ENCODE measurements around the gene HSDL2.

The HSDL2 gene

DNA sequence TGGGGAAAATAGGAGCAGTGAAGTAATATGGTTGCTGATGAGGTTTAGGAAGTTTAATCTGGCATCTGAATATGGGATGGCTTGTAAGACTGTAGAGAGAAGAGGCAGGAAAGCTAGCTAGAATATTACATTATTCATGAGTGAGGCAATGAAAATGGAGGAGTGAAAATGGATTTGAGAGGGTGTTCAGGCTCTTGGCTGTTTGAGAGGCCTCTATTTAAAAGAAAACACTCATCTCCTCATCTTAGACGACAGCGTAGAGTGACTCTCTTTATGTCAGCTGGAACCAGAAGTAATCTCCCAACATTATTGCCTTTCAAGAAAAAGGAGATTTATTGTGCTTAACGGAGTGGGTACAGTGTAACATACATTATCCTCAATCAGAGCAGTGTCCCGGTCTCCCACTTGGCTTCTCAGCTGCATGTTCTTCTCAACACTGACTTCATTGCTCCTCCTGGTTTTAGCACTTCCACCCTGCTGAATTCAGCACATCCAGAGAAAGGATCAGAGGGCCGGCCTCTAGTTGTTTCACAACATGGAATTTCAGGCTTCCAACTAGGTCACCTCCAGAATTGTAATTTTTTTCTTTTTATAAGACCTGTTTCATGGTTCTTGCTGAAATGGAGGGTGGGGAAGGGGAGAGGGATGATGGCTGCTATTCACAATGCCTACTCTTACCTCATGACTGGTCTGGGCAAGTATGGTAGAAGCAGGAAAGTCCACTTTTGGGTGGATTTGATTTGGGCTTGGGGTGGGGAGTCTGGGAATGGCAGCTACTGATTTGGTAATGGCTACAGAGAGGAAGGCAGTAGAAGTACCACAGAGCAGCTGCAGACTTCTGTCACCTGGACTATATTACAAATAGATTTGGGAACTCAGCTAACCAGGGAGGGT lies 53.8 kb downstream of the HSDL2 start:
- no peaks in the 10 kb centered on the region for H3K79me1 ChIP-seq (replicated peaks; ENCODE audit: low read length, poor library complexity, severe bottlenecking)
- no peak overlapping the region for H4K8ac ChIP-seq (ENCODE audit: low read length)
- H3K36me3 ChIP-seq (ENCODE audit: control insufficient read depth in 1 of 2, insufficient read depth in 2 of 2, low read depth in 1 of 2, low read length in 2 of 2): peaks cover 15 to 67% of the 10 kb centered on the region in 2 experiments
- DNase-seq: no peak
- H3K9me3 ChIP-seq (ENCODE audit: control insufficient read depth, low read length): no peaks in the 10 kb centered on the region
- H3K23ac ChIP-seq (ENCODE audit: low read length in 2 of 2): no peak overlapping the region
- no peak overlapping the region for H3K4me3 ChIP-seq (ENCODE audit: insufficient read depth in 1 of 2, low read depth in 1 of 2, low read length in 2 of 2)
- no peak overlapping the region for H4K91ac ChIP-seq (ENCODE audit: low read length)
- H2BK15ac ChIP-seq (ENCODE audit: low read depth, poor library complexity, severe bottlenecking): no peak overlapping the region
- no peak overlapping the region for H3K4ac ChIP-seq (ENCODE audit: low read depth in 1 of 2, low read length in 2 of 2)
- no peaks in the 10 kb centered on the region for H3K27me3 ChIP-seq (ENCODE audit: control insufficient read depth in 1 of 2, insufficient read depth in 1 of 2, low read length in 2 of 2)
- H2BK120ac ChIP-seq (ENCODE audit: low read depth, low read length): no peak overlapping the region
- H3K14ac ChIP-seq (ENCODE audit: low read length in 2 of 2): no peak overlapping the region
- no peak overlapping the region for H3K9ac ChIP-seq (ENCODE audit: low read length)
- H3K18ac ChIP-seq (ENCODE audit: low read depth in 1 of 2, low read length in 2 of 2): no peak overlapping the region
- no peak overlapping the region for H3K4me2 ChIP-seq (ENCODE audit: low read length, poor library complexity, severe bottlenecking)
- no peak overlapping the region for H3K27ac ChIP-seq (ENCODE audit: low read length, poor library complexity, severe bottlenecking)
- H2AK5ac ChIP-seq (ENCODE audit: low read length, severe bottlenecking): no peak overlapping the region
- 92% methylated on average over 5 of the region's 5 CpGs for WGBS
- no peak overlapping the region for H2BK5ac ChIP-seq (ENCODE audit: low read depth, low read length, poor library complexity, severe bottlenecking)
- H2BK12ac ChIP-seq (ENCODE audit: low read length in 2 of 2): no peak overlapping the region
- H3K4me1 ChIP-seq (ENCODE audit: control insufficient read depth, insufficient read depth, low read depth, low read length): no peaks in the 10 kb centered on the region
- no peak overlapping the region for H2AFZ ChIP-seq (ENCODE audit: low read depth, low read length)

DNA sequence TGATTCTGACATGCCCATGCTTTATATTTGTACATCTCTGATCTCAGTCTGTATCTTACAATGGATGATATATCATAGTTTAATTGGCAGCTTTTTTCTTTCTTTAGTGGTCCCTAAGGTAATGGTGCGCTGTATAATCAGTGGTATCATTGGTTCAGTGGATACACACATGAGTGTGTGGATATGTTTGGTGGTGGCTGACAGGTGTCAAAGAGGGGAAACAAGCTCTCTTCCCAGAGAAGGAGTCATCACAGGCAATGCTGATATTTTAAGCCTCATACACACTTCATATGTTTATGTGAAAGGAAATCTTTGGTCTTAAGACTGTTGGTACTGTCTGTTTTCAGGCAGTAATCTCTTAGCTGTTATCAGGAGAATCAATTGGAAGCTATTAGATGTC lies 54.6 kb downstream of the HSDL2 start:
- Histone ChIP-seq H3K23ac (ENCODE audit: low read length in 2 of 2) (no peak overlapping the region), H3K4ac (ENCODE audit: low read depth in 1 of 2, low read length in 2 of 2) (no peak overlapping the region), H3K4me1 (ENCODE audit: control insufficient read depth, insufficient read depth, low read depth, low read length) (no peaks in the 10 kb centered on the region), H4K91ac (ENCODE audit: low read length) (no peak overlapping the region), H2BK12ac (ENCODE audit: low read length in 2 of 2) (no peak overlapping the region), H2BK120ac (ENCODE audit: low read depth, low read length) (no peak overlapping the region), H3K27me3 (ENCODE audit: control insufficient read depth in 1 of 2, insufficient read depth in 1 of 2, low read length in 2 of 2) (no peaks in the 10 kb centered on the region), H3K36me3 (ENCODE audit: control insufficient read depth in 1 of 2, insufficient read depth in 2 of 2, low read depth in 1 of 2, low read length in 2 of 2) (peaks cover 15 to 67% of the 10 kb centered on the region in 2 experiments), H3K4me3 (ENCODE audit: insufficient read depth in 1 of 2, low read depth in 1 of 2, low read length in 2 of 2) (no peak overlapping the region), H3K4me2 (ENCODE audit: low read length, poor library complexity, severe bottlenecking) (no peak overlapping the region), H3K18ac (ENCODE audit: low read depth in 1 of 2, low read length in 2 of 2) (no peak overlapping the region), H2AK5ac (ENCODE audit: low read length, severe bottlenecking) (no peak overlapping the region), H3K9ac (ENCODE audit: low read length) (no peak overlapping the region), H3K14ac (ENCODE audit: low read length in 2 of 2) (no peak overlapping the region), H2BK5ac (ENCODE audit: low read depth, low read length, poor library complexity, severe bottlenecking) (no peak overlapping the region), H4K8ac (ENCODE audit: low read length) (no peak overlapping the region), H3K27ac (ENCODE audit: low read length, poor library complexity, severe bottlenecking) (no peak overlapping the region), H2AFZ (ENCODE audit: low read depth, low read length) (no peak overlapping the region), H3K79me1 (replicated peaks; ENCODE audit: low read length, poor library complexity, severe bottlenecking) (no peaks in the 10 kb centered on the region), H2BK15ac (ENCODE audit: low read depth, poor library complexity, severe bottlenecking) (no peak overlapping the region), H3K9me3 (ENCODE audit: control insufficient read depth, low read length) (no peaks in the 10 kb centered on the region)
- DNase-seq: no peak
- 100% methylated on average over 1 of the region's 1 CpG for WGBS

DNA sequence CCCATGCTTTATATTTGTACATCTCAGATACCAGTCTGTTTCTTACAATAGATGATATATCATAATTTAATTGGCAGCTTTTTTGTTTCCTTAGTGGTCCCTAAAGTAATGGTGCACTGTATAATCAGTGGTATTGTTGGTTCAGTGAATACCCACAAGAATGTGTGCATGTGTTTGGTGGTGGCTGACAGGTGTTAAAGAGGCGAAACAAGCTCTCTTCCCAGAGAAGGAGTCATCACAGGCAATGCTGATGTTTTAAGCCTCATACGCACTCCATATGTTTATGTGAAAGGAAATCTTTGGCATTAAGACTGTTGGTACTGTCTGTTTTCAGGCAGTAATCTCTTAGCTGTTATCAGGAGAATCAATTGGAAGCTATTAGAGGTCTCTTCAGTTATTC lies 57.5 kb downstream of the HSDL2 start:
- H3K27me3 ChIP-seq (ENCODE audit: control insufficient read depth in 1 of 2, insufficient read depth in 1 of 2, low read length in 2 of 2): no peaks in the 10 kb centered on the region
- no peaks in the 10 kb centered on the region for H3K79me1 ChIP-seq (replicated peaks; ENCODE audit: low read length, poor library complexity, severe bottlenecking)
- H3K23ac ChIP-seq (ENCODE audit: low read length in 2 of 2): no peak overlapping the region
- DNase-seq: no peak
- H3K4me1 ChIP-seq (ENCODE audit: control insufficient read depth, insufficient read depth, low read depth, low read length): no peaks in the 10 kb centered on the region
- H3K27ac ChIP-seq (ENCODE audit: low read length, poor library complexity, severe bottlenecking): no peak overlapping the region
- H3K36me3 ChIP-seq (ENCODE audit: control insufficient read depth in 1 of 2, insufficient read depth in 2 of 2, low read depth in 1 of 2, low read length in 2 of 2): peaks cover 10 to 61% of the 10 kb centered on the region in 2 experiments
- H2BK15ac ChIP-seq (ENCODE audit: low read depth, poor library complexity, severe bottlenecking): no peak overlapping the region
- H3K4me2 ChIP-seq (ENCODE audit: low read length, poor library complexity, severe bottlenecking): no peak overlapping the region
- H3K14ac ChIP-seq (ENCODE audit: low read length in 2 of 2): no peak overlapping the region
- H2AK5ac ChIP-seq (ENCODE audit: low read length, severe bottlenecking): no peak overlapping the region
- H4K8ac ChIP-seq (ENCODE audit: low read length): no peak overlapping the region
- 100% methylated on average over 2 of the region's 2 CpGs for WGBS
- H2BK5ac ChIP-seq (ENCODE audit: low read depth, low read length, poor library complexity, severe bottlenecking): no peak overlapping the region
- no peak overlapping the region for H2BK120ac ChIP-seq (ENCODE audit: low read depth, low read length)
- H3K9ac ChIP-seq (ENCODE audit: low read length): no peak overlapping the region
- no peaks in the 10 kb centered on the region for H3K9me3 ChIP-seq (ENCODE audit: control insufficient read depth, low read length)
- no peak overlapping the region for H4K91ac ChIP-seq (ENCODE audit: low read length)
- no peak overlapping the region for H2BK12ac ChIP-seq (ENCODE audit: low read length in 2 of 2)
- no peak overlapping the region for H3K4ac ChIP-seq (ENCODE audit: low read depth in 1 of 2, low read length in 2 of 2)
- H3K4me3 ChIP-seq (ENCODE audit: insufficient read depth in 1 of 2, low read depth in 1 of 2, low read length in 2 of 2): no peak overlapping the region
- H2AFZ ChIP-seq (ENCODE audit: low read depth, low read length): no peak overlapping the region
- H3K18ac ChIP-seq (ENCODE audit: low read depth in 1 of 2, low read length in 2 of 2): no peak overlapping the region

DNA sequence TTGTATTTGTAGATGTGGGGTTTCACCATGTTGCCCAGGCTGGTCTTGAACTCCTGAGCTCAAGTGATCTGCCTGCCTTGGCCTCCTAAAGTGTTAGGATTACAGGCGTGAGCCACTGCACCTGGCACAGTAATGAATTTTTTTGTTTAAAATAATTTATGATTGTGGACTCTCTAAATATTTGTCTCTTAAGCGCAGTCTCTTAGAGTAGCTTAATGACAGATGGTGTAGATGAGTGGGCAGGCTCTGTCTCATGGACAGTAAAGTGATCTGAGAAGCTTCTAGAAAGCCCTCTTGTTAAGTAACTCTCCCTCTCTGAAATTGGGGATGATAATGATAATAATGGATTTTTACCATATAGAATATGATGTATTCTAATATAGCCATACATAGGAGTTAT lies 59.3 kb downstream of the HSDL2 start:
- no peak overlapping the region for H2BK120ac ChIP-seq (ENCODE audit: low read depth, low read length)
- WGBS: 100% methylated on average over 2 of the region's 2 CpGs

More for the DNA sequence above, 59.3 kb downstream of the HSDL2 start:
- Histone ChIP-seq H2AFZ (ENCODE audit: low read depth, low read length) (no peak overlapping the region), H3K14ac (ENCODE audit: low read length in 2 of 2) (no peak overlapping the region), H4K8ac (ENCODE audit: low read length) (no peak overlapping the region), H3K36me3 (ENCODE audit: control insufficient read depth in 1 of 2, insufficient read depth in 2 of 2, low read depth in 1 of 2, low read length in 2 of 2) (peaks cover 6 to 55% of the 10 kb centered on the region in 2 experiments), H3K23ac (ENCODE audit: low read length in 2 of 2) (no peak overlapping the region), H4K91ac (ENCODE audit: low read length) (no peak overlapping the region), H3K9ac (ENCODE audit: low read length) (no peak overlapping the region), H3K4me3 (ENCODE audit: insufficient read depth in 1 of 2, low read depth in 1 of 2, low read length in 2 of 2) (no peak overlapping the region), H3K79me1 (replicated peaks; ENCODE audit: low read length, poor library complexity, severe bottlenecking) (no peaks in the 10 kb centered on the region), H3K27ac (ENCODE audit: low read length, poor library complexity, severe bottlenecking) (no peak overlapping the region), H3K18ac (ENCODE audit: low read depth in 1 of 2, low read length in 2 of 2) (no peak overlapping the region), H2BK12ac (ENCODE audit: low read length in 2 of 2) (no peak overlapping the region), H3K9me3 (ENCODE audit: control insufficient read depth, low read length) (no peaks in the 10 kb centered on the region), H3K4ac (ENCODE audit: low read depth in 1 of 2, low read length in 2 of 2) (no peak overlapping the region), H3K4me2 (ENCODE audit: low read length, poor library complexity, severe bottlenecking) (no peak overlapping the region), H3K27me3 (ENCODE audit: control insufficient read depth in 1 of 2, insufficient read depth in 1 of 2, low read length in 2 of 2) (no peaks in the 10 kb centered on the region), H2BK5ac (ENCODE audit: low read depth, low read length, poor library complexity, severe bottlenecking) (no peak overlapping the region), H2BK15ac (ENCODE audit: low read depth, poor library complexity, severe bottlenecking) (no peak overlapping the region), H3K4me1 (ENCODE audit: control insufficient read depth, insufficient read depth, low read depth, low read length) (peaks cover 2% of the 10 kb centered on the region), H2AK5ac (ENCODE audit: low read length, severe bottlenecking) (no peak overlapping the region)
- DNase-seq: no peak
